IMR-90 (cell line): ENCODE results near the gene UCKL1. TPM values are rescaled to one million over a fixed set of nuclear protein-coding genes. Genes with fewer than 3 reads are reported as not detected.

Experiments used
- ATAC-seq: fragments of 200-7000 bp; cut with Tn5 transposase; 2 replicates; pipeline ENCODE4 v1.9.1; 2020; ENCODE audit warnings: low read depth, mild to moderate bottlenecking, moderate library complexity
- BruUV-seq: library from RNA; stranded (reverse); fragments of 400-500 nt; replicated peaks from 2 replicates; lab custom pipeline; 2021; lab: Mats Ljungman, UMichigan
- CTCF ChIA-PET: fragments of 300-600 bp; formaldehyde crosslinking; extraction: SDS; loops from one replicate; lab custom pipeline; 2021; ENCODE audit warnings: antibody characterized with exemption; lab: Yijun Ruan, JAX
- POLR2A ChIA-PET: fragments of 300-600 bp; sonication (Branson Sonifier 250); formaldehyde crosslinking; loops from one replicate; lab custom pipeline; 2022; ENCODE audit warnings: antibody characterized with exemption; ENCODE audit not compliant: unreplicated experiment; lab: Charles Lee
- DNase-seq: peaks from one replicate; pipeline ENCODE4 v3.0.0; 2013
- H2AFZ ChIP-seq: replicated peaks from 2 replicates; pipeline ENCODE3; 2013; ENCODE audit warnings: low read length, mild to moderate bottlenecking; ENCODE audit not compliant: poor library complexity
- H2AK5ac ChIP-seq: 2 replicates; pipeline ENCODE4 v1.6.1; 2013; ENCODE audit warnings: low read depth, low read length, inconsistent platforms
- H2AK9ac ChIP-seq: replicated peaks from 2 replicates; pipeline ENCODE3; 2013; ENCODE audit warnings: mild to moderate bottlenecking, low read depth, low read length, moderate library complexity; ENCODE audit not compliant: poor library complexity
- H2BK120ac ChIP-seq: 2 replicates; pipeline ENCODE4 v1.6.1; 2013; ENCODE audit warnings: low read depth, low read length, inconsistent platforms
- H2BK15ac ChIP-seq: 3 replicates; pipeline ENCODE4 v1.6.1; 2013; ENCODE audit warnings: low read depth, low read length, inconsistent platforms
- H2BK20ac ChIP-seq: 2 replicates; pipeline ENCODE4 v1.6.1; 2013; ENCODE audit warnings: low read depth, mild to moderate bottlenecking, inconsistent platforms, low read length, moderate library complexity
- H2BK5ac ChIP-seq: 2 replicates; pipeline ENCODE4 v1.6.1; 2013; ENCODE audit warnings: mild to moderate bottlenecking, low read depth, low read length, inconsistent platforms; ENCODE audit not compliant: poor library complexity, severe bottlenecking
- H3K14ac ChIP-seq: replicated peaks from 2 replicates; pipeline ENCODE4 v1.6.1; 2013; ENCODE audit warnings: low read depth, low read length, inconsistent platforms
- H3K18ac ChIP-seq: 2 replicates; pipeline ENCODE4 v1.6.1; 2013; ENCODE audit warnings: low read depth, low read length, control low read depth
- H3K23ac ChIP-seq: 2 replicates; pipeline ENCODE4 v1.6.1; 2013; ENCODE audit warnings: low read depth, low read length, inconsistent platforms
- H3K27ac ChIP-seq: 2 replicates; pipeline ENCODE4 v1.5.1; 2013; ENCODE audit warnings: mild to moderate bottlenecking, control low read depth, low read length; ENCODE audit not compliant: insufficient read depth
- H3K27me3 ChIP-seq: 2 replicates; pipeline ENCODE4 v1.6.1; 2013; ENCODE audit warnings: low read length; ENCODE audit not compliant: control insufficient read depth, insufficient read depth
- H3K36me3 ChIP-seq: 2 replicates; pipeline ENCODE4 v1.6.1; 2013; ENCODE audit warnings: low read length, mixed read lengths; ENCODE audit not compliant: control insufficient read depth, insufficient read depth
- H3K4ac ChIP-seq: 2 replicates; pipeline ENCODE4 v1.6.1; 2013; ENCODE audit warnings: low read depth, low read length, inconsistent platforms
- H3K4me1 ChIP-seq: 2 replicates; pipeline ENCODE4 v1.6.1; 2013; ENCODE audit warnings: low read length, mixed read lengths; ENCODE audit not compliant: control insufficient read depth, insufficient read depth
- H3K4me2 ChIP-seq: 2 replicates; pipeline ENCODE4 v1.6.1; 2013; ENCODE audit warnings: low read depth, mild to moderate bottlenecking, control low read depth, low read length, moderate library complexity
- H3K4me3 ChIP-seq: 2 replicates; pipeline ENCODE4 v1.5.1; 2013; ENCODE audit warnings: low read depth, mild to moderate bottlenecking, control low read depth, low read length, moderate library complexity; ENCODE audit not compliant: insufficient read depth
- H3K56ac ChIP-seq: 2 replicates; pipeline ENCODE4 v1.6.1; 2013; ENCODE audit warnings: low read length, inconsistent platforms; ENCODE audit not compliant: insufficient read depth; ENCODE audit errors: extremely low read depth
- H3K79me1 ChIP-seq, 2 experiments: 2 replicates each; pipeline ENCODE4 v1.6.1; 2013; ENCODE audit warnings: low read length in 2 of 2, inconsistent platforms in 1 of 2, low read depth in 1 of 2
- H3K9ac ChIP-seq: 2 replicates; pipeline ENCODE4 v1.6.1; 2013; ENCODE audit warnings: low read depth, low read length, control low read depth
- H3K9me1 ChIP-seq: 2 replicates; pipeline ENCODE4 v1.6.1; 2013; ENCODE audit warnings: low read length, inconsistent platforms; ENCODE audit not compliant: insufficient read depth
- H3K9me3 ChIP-seq: 2 replicates; pipeline ENCODE4 v1.6.1; 2013; ENCODE audit warnings: low read length; ENCODE audit not compliant: control insufficient read depth, insufficient read depth
- H4K20me1 ChIP-seq: 2 replicates; pipeline ENCODE4 v1.6.1; 2013; ENCODE audit warnings: low read length, inconsistent platforms; ENCODE audit not compliant: insufficient read depth
- H4K5ac ChIP-seq: 2 replicates; pipeline ENCODE4 v1.6.1; 2013; ENCODE audit warnings: mild to moderate bottlenecking, low read depth, low read length, control low read depth
- H4K8ac ChIP-seq, 2 experiments: 2 replicates each; pipeline ENCODE4 v1.6.1; 2013; ENCODE audit warnings: low read depth in 2 of 2, low read length in 2 of 2, control low read depth in 1 of 2, inconsistent platforms in 1 of 2
- H4K91ac ChIP-seq: 2 replicates; pipeline ENCODE4 v1.6.1; 2013; ENCODE audit warnings: low read depth, low read length, inconsistent platforms; ENCODE audit not compliant: insufficient read depth
- BHLHE40 ChIP-seq: fragments of 150-350 bp; IDR thresholded peaks from 2 replicates; pipeline ENCODE4 v1.6.1; 2016; ENCODE audit warnings: mild to moderate bottlenecking, low read depth, low read length
- CEBPB ChIP-seq: IDR thresholded peaks from 2 replicates; pipeline ENCODE4 v1.6.1; 2012; ENCODE audit warnings: low read depth, low read length, improper control_type of control experiment
- FOS ChIP-seq: fragments of 150-350 bp; IDR thresholded peaks from 2 replicates; pipeline ENCODE4 v1.6.1; 2016; ENCODE audit warnings: low read depth, low read length
- MAFK ChIP-seq: IDR thresholded peaks from 2 replicates; pipeline ENCODE4 v1.6.1; 2012; ENCODE audit warnings: low read depth, low read length, improper control_type of control experiment
- MAZ ChIP-seq: IDR thresholded peaks from 2 replicates; pipeline ENCODE4 v1.6.1; 2012; ENCODE audit warnings: low read depth, mild to moderate bottlenecking, low read length, improper control_type of control experiment, moderate library complexity, borderline replicate concordance
- NFE2L2 ChIP-seq: fragments of 150-350 bp; IDR thresholded peaks from 2 replicates; pipeline ENCODE4 v1.6.1; 2016; ENCODE audit warnings: low read depth, mild to moderate bottlenecking, low read length
- RAD21 ChIP-seq: IDR thresholded peaks from 2 replicates; pipeline ENCODE4 v1.6.1; 2012; ENCODE audit warnings: low read length, improper control_type of control experiment
- RCOR1 ChIP-seq: IDR thresholded peaks from 2 replicates; pipeline ENCODE4 v1.6.1; 2012; ENCODE audit warnings: mild to moderate bottlenecking, low read length, improper control_type of control experiment; ENCODE audit not compliant: insufficient replicate concordance
- SMC3 ChIP-seq: fragments of 150-350 bp; IDR thresholded peaks from 2 replicates; pipeline ENCODE4 v1.6.1; 2016; ENCODE audit warnings: low read depth, mild to moderate bottlenecking, antibody characterized with exemption, low read length, moderate library complexity
- WGBS, 2 experiments: methylation state at CpG; one replicate each; pipeline versions ENCODE4 v1.1.5 to v1.1.7; 2013; ENCODE audit warnings: missing lambda C conversion rate in 2 of 2; ENCODE audit not compliant: insufficient read length in 1 of 2; ENCODE audit errors: extremely low coverage in 2 of 2; 5-methylcytosine and 5-hydroxymethylcytosine counted together
- dilution Hi-C: fragments of 300-500 bp; cut with HindIII; formaldehyde crosslinking; loops from one replicate; pipeline ENCODE4 v1.14.3; 2018; ENCODE audit warnings: low sequenced_read_pairs; ENCODE audit not compliant: unreplicated experiment
- in situ Hi-C: fragments of 300-500 bp; cut with MboI; formaldehyde crosslinking; loops from 3 replicates; pipeline ENCODE4 v1.14.3; 2019; ENCODE audit warnings: low sequenced_read_pairs, inconsistent platforms, mixed read lengths
- intact Hi-C: fragments of 100-400 bp; cut with micrococcal nuclease; formaldehyde crosslinking; loops from 2 replicates; pipeline ENCODE4 v1.10.0; 2022
- polyA plus RNA-seq, 3 experiments: library from polyadenylated mRNA; depleted of rRNA; stranded (reverse); fragments of >200 nt; gene quantifications; 2 replicates each; pipeline ENCODE4 v1.2.3, GENCODE V29; 2012; ENCODE audit warnings: low replicate concordance in 1 of 3
- total RNA-seq: library from RNA; depleted of rRNA; stranded (reverse); fragments of >200 nt; gene quantifications from 2 replicates; pipeline ENCODE4 v1.2.3, GENCODE V29; 2012
- TF ChIP-seq, protein P1 (sequence below): fragments of 150-350 bp; IDR thresholded peaks from 2 replicates; pipeline ENCODE4 v1.6.1; 2017; ENCODE audit warnings: mild to moderate bottlenecking, antibody characterized with exemption, low read length, low read depth
- TF ChIP-seq, protein P2 (sequence below): conservative IDR thresholded peaks from 2 replicates; pipeline ENCODE4 v1.5.1; 2012; ENCODE audit warnings: mild to moderate bottlenecking, low read depth, low read length, improper control_type of control experiment
- TF ChIP-seq, protein P3 (sequence below): fragments of 150-350 bp; IDR thresholded peaks from 2 replicates; pipeline ENCODE4 v1.6.1; 2016; ENCODE audit warnings: low read depth, mild to moderate bottlenecking, low read length, moderate library complexity, borderline replicate concordance

The UCKL1 gene
- total and polyA plus RNA-seq, 2 of the 4 experiments (the other 2 are of a cell fraction): 16.7 to 54.7 TPM

DNA sequence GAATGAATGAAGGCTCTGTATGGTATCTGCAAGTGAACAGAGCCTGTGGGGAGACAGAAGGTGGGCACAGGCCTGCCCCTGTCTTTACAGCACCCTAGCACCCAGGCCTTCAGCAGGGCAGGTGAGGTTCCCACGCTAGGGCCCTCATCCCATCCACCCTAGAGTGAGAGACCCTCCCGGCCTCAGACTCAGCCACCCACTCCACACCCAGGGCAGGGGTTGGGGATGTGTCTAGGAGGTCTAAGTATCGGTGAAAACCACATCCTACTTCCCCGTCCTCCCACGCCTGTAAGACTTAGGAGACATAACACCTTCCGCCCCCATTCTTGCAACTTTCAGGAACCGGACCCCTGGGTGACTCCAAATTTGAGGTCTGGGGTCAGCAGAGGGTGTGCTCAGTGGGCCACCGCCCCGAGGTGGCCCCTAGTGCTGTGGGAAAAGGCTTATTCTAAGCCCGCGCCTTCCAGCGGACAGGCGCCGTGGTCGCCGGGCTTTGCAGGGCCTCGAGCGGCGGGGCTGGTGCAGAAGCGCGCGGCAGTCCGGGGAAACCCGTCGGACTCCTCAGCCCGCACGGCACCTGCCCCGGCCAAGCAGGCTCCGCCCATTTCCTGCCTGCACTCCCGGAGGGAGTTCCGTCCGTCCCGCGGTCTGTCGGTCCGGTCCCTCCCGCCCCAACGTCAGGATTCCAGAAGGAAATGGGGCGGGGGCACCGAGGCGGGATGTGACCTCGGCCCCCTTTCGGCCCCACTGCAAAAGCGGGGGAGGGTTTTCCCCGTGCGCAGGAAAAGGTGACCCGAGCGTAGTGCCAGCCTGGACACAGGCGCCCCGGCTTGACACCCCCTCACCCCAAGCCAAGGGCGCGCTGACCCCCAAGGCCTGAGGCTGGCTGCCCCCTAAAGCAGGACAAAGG lies 22.4 kb upstream of the UCKL1 start:
- dilution Hi-C loops: no loop called here
- peak overlapping the region; percentile 7; the same call in 1 of the 2 replicates for H3K4ac ChIP-seq
- no peak for TF ChIP-seq BHLHE40
- no peak for TF ChIP-seq CEBPB
- TF ChIP-seq NFE2L2: no peak
- no peak for TF ChIP-seq MAFK
- no peak for TF ChIP-seq RAD21
- TF ChIP-seq, protein P1, sequence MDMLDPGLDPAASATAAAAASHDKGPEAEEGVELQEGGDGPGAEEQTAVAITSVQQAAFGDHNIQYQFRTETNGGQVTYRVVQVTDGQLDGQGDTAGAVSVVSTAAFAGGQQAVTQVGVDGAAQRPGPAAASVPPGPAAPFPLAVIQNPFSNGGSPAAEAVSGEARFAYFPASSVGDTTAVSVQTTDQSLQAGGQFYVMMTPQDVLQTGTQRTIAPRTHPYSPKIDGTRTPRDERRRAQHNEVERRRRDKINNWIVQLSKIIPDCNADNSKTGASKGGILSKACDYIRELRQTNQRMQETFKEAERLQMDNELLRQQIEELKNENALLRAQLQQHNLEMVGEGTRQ: no peak
- no peak for TF ChIP-seq SMC3
- TF ChIP-seq, protein P2, sequence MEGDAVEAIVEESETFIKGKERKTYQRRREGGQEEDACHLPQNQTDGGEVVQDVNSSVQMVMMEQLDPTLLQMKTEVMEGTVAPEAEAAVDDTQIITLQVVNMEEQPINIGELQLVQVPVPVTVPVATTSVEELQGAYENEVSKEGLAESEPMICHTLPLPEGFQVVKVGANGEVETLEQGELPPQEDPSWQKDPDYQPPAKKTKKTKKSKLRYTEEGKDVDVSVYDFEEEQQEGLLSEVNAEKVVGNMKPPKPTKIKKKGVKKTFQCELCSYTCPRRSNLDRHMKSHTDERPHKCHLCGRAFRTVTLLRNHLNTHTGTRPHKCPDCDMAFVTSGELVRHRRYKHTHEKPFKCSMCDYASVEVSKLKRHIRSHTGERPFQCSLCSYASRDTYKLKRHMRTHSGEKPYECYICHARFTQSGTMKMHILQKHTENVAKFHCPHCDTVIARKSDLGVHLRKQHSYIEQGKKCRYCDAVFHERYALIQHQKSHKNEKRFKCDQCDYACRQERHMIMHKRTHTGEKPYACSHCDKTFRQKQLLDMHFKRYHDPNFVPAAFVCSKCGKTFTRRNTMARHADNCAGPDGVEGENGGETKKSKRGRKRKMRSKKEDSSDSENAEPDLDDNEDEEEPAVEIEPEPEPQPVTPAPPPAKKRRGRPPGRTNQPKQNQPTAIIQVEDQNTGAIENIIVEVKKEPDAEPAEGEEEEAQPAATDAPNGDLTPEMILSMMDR: no peak
- TF ChIP-seq FOS: no peak
- no peak for TF ChIP-seq MAZ
- TF ChIP-seq, protein P3, sequence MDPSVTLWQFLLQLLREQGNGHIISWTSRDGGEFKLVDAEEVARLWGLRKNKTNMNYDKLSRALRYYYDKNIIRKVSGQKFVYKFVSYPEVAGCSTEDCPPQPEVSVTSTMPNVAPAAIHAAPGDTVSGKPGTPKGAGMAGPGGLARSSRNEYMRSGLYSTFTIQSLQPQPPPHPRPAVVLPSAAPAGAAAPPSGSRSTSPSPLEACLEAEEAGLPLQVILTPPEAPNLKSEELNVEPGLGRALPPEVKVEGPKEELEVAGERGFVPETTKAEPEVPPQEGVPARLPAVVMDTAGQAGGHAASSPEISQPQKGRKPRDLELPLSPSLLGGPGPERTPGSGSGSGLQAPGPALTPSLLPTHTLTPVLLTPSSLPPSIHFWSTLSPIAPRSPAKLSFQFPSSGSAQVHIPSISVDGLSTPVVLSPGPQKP: no peak
- no peak for TF ChIP-seq RCOR1

More for the DNA sequence above, 22.4 kb upstream of the UCKL1 start:
- peaks cover 39% of the 10 kb centered on the region for H3K4me1 ChIP-seq
- no peak overlapping the region for H3K18ac ChIP-seq
- no peak overlapping the region for H4K91ac ChIP-seq
- WGBS, 2 experiments: 3% methylated on average over 16 of the region's 52 CpGs; no CpG with 5 or more reads in 1 of the 2 experiments
- ATAC-seq (0 out of 2 replicates have a peak, but pooled peaks have one; percentile 2), DNase-seq (peak; percentile 43)
- in situ Hi-C loops: loop anchor here (10.0 kb wide), 1 partner anchor 444 kb away; the partner anchor contains the start of gene PTK6
- H3K9me1 ChIP-seq: peaks cover 22% of the 10 kb centered on the region
- POLR2A ChIA-PET: no interaction called here
- peak overlapping the region; percentile 70 for H3K4me2 ChIP-seq
- peak overlapping the region; percentile 100 for H2AFZ ChIP-seq
- H4K8ac ChIP-seq: peak overlapping the region; percentile 43 to 76; a peak in 3 of 4 replicates
- intact Hi-C loops: no loop called here
- peaks cover 3% of the 10 kb centered on the region for H3K36me3 ChIP-seq
- H3K23ac ChIP-seq: peak overlapping the region; percentile 17; the same call in 1 of the 2 replicates
- peaks cover 17 to 29% of the 10 kb centered on the region in 2 experiments for H3K79me1 ChIP-seq
- peak overlapping the region; percentile 4 for H2BK5ac ChIP-seq
- H3K9me3 ChIP-seq: no peaks in the 10 kb centered on the region
- no peak overlapping the region for H3K14ac ChIP-seq
- no peak overlapping the region; the same call in 1 of the 2 replicates for H2BK20ac ChIP-seq
- CTCF ChIA-PET: no interaction called here
- no peak overlapping the region for H3K56ac ChIP-seq
- H2AK5ac ChIP-seq: peak overlapping the region; percentile 29; the same call in 1 of the 2 replicates
- no peak overlapping the region; the same call in 1 of the 2 replicates for H3K27ac ChIP-seq
- H3K4me3 ChIP-seq: peak overlapping the region; percentile 30
- BruUV-seq: no TSS peak
- no peak overlapping the region for H2BK15ac ChIP-seq
- peak overlapping the region; percentile 33; the same call in 1 of the 2 replicates for H4K5ac ChIP-seq
- no peaks in the 10 kb centered on the region for H3K27me3 ChIP-seq
- peak overlapping the region; percentile 84 for H2AK9ac ChIP-seq
- no peak overlapping the region for H3K9ac ChIP-seq
- peak overlapping the region; percentile 2; the same call in 1 of the 2 replicates for H2BK120ac ChIP-seq
- 0 out of 2 replicates have a peak, but pooled peaks cover 6% of the 10 kb centered on the region for H4K20me1 ChIP-seq
